HG03558 (cell line): Measurements from ENCODE around the gene KIFC3.
"Not testable (repeated sequence)": the region's sequence is repeated elsewhere in the genome, so short reads cannot be mapped to it uniquely, and the experiment has no call there.

Experiments used
- ATAC-seq: cut with Tn5 transposase; IDR thresholded peaks from one replicate; pipeline ENCODE4 v1.9.1; 2021; ENCODE audit warnings: moderate number of reproducible peaks; ENCODE audit not compliant: unreplicated experiment; ENCODE audit errors: extremely low read depth

The KIFC3 gene

DNA sequence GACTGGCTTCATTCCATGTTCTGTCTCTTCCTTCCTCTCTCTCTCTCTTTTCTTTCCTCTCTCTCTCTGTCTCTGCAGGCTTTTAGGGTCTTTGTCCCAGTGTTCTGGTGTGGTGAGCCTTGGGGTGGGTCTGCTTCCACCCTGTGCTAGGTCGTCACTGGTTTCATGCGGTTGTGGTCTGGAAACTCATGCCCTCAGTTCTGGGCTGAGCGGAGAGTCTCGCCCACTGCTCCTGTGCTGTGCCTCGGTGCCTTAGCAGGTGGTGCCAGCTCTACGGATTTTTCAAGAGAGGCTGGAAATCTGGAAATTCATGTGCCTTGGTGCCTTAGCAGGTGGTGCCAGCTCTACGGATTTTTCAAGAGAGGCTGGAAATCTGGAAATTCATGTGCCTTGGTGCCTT is 56.0 kb downstream of the KIFC3 start:
- ATAC-seq: not testable (repeated sequence)

GRCh38 chr16:57745768-57746167 is 56.5 kb downstream of the KIFC3 start:
- ATAC-seq: no peak

- ATAC-seq: no peak
Measured at GRCh38 chr16:57744642-57744903, 57.7 kb downstream of the KIFC3 start.

GRCh38 chr16:57743886-57744641 is 58.2 kb downstream of the KIFC3 start:
- no peak for ATAC-seq

DNA sequence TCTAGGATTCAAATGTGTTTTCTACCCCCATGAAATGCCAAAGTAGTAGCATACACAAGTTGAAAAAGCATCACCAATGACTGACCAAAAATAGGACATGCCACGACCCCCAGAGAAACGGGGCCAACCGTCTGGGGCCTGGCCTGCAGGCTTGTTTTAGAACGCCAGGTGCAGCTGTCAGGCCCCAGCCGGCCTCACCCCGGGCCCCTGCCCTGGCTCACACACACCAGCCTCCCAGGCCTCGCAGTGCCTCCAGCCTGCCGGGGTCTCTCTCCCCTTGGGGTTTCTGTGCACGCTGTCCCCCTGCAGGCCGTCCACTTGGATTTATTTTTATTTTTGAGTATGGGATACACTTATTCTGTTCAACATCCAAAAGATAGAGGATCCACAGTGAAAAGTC is 58.8 kb downstream of the KIFC3 start:
- no peak for ATAC-seq

GRCh38 chr16:57742543-57742942 is 59.7 kb downstream of the KIFC3 start:
- ATAC-seq: no peak

DNA sequence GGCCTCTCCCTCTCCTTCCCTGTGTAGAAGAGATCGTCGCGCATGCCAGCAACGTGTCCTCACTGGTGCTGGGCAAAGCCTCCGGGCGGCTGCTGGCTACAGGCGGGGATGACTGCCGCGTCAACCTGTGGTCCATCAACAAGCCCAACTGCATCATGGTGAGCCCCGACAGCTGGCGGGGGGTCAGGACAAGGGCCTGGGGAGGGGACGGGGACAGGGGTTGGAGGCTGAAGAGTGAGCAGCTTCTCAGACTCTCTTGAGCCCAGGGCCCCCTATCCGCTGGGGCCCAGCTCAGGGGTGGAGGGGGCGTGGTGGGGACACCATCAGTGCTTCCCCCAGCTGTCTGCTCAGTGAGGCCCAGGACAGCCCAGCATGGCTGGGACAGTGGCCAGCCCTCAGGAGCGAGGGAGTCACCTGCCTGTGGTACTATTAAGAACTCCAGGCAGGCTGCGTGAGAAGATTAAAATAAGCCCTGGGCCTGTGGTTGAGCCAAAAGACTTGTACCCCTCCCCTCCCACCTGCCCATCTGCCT is 60.6 kb downstream of the KIFC3 start:
- ATAC-seq: no peak

DNA sequence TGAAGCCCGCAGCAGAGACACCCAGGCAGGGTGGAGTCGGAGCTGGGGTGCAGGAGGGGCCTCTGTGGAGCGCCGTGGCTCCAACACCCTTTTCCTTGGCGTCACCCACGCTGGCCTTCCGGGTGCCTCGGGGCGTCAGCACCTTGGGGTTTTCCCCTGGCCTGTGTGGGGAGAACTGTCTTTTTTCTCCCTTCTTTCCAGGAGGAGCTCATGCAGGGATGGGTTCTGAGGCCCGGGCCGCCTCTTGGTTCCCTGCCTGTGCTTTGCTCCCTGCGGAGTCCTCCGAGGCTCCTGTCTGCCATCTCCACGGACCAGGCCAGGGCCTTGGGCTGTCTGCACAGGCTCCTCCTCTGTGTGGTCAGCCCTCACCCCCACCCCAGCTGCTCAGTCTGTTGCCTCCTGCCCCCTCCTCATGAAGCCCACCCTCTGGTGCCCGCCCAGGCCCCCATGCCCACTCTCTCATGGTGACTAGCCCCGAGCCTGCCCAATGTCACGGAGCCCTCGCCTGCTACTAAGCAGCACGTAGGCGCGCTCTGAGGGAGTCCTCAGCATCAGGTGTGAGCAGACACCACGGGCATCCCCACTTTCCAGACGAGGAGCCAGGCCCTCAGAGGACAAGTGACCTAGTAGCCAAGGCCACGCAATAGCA is 61.7 kb downstream of the KIFC3 start:
- ATAC-seq: no peak

DNA sequence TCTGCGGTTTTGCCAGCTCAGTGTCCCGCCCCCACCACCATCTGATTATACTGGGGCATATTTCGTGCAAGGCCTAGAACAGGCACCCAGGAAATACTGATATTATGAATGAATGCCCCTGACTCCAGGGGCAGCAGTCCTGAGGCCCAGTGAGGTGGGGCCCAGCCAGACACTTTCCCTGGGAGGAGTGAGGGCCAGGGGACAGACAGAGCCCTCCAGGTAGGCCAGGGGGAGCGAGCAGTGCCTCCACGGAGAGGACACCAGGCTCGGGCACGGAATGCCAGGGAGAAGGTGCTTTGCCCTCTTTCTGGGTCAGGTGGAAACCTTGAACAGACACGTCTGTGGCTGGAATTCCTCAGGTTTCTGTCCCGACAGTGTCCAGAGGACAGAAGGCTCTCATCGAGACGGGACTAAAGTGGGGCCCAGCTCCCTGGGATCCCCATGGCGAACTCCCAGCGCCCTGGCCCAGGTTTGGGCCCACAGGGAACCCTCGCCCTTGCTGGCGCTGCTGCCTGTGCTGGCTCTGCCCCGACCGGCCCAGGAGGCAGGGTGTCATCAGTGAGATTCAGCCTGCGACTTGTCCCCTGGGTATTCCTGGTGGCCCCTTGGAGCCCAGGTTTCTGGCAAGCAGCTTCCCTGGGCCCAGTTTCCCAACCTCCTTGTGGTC is 62.4 kb downstream of the KIFC3 start:
- ATAC-seq: no peak

DNA sequence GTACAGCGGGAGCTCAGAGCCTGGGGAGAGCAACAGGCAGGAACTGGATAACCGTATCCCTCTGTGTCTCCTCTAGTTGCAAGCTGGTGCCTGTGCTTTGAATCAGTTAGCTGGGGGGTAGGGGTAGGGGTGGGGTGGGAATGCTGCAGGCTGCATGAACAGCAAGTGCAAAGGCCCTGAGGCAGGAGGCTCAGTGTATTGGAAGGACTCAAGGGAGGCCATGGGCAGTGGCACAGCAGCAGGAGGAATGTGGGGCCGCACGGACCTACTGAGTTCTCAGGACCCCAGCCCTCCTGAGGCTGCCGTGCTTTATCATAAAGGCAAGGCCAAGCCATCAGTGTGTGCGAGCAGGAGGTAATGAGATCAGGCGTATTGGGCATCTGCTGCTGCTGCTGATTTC is 63.4 kb downstream of the KIFC3 start:
- ATAC-seq: no peak

- no peak for ATAC-seq
Measured at GRCh38 chr16:57736419-57737351, 65.6 kb downstream of the KIFC3 start.

GRCh38 chr16:57735755-57736418 is 66.4 kb downstream of the KIFC3 start, which contains the start of gene KATNB1:
Gene KATNB1 (plus strand): TSS chr16:57735770. CDS start chr16:57737244, 1,474 bp downstream.
- ATAC-seq: no peak

DNA sequence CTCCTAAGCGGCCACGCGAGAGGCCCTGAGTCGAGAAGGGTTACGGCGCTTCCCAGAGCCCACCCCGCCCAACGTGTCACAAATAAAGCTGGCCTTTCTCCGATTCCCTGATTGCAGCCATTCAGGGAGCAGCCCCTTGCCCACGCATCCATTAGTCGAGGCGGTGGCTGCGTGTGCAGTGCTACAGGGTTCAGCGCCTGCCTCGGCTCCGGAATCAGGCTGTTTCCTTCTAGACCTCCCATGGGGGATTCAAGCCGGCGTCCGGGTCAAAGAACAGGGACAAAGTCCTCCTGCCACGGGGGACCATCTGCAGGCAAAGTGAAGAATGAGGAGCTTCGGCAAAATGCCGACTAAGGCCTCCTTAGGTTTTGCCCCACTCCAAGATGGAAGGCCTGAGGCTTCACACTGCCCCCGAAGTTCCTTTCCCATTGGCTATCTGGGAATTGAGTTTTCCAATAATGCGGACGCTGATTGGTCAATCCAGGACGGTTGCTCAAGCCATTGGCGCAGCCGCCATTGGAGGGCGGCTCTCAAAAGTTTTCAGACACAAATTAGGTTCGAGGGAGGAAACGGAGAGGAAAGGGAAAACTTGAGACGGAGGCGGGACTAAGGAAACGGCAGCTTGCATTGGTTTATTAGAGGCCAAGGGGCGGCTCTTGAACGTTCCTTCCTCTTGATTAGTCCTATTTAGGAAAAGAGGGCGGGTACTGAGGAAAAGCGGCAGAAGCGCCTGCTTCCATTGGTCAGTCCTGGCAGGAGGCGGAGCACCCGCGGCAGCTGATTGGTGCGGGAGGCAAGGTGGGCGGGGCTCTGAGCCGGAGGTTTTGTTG is 67.2 kb downstream of the KIFC3 start:
- peak; percentile 81 for ATAC-seq

GRCh38 chr16:57734308-57734924 is 67.9 kb downstream of the KIFC3 start:
- ATAC-seq: no peak

DNA sequence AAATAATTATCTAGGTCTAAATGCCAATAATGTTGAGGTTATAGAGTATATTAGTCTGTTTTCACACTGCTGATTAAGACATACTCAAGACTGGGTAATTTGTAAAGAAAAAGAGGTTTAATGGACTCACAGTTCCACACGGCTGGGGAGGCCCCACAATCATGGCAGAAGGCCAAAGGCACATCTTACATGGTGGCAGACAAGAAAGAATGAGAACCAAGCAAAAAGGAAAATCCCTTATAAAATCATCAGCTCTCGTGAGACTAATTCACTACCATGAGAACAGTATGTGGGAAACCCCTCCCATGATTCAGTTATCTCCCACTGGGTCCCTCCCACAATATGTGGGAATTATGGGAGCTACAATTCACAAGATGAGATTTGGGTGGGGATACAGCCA is 69.6 kb downstream of the KIFC3 start:
- ATAC-seq: no peak

GRCh38 chr16:57732037-57732436 is 70.3 kb downstream of the KIFC3 start:
- no peak for ATAC-seq

DNA sequence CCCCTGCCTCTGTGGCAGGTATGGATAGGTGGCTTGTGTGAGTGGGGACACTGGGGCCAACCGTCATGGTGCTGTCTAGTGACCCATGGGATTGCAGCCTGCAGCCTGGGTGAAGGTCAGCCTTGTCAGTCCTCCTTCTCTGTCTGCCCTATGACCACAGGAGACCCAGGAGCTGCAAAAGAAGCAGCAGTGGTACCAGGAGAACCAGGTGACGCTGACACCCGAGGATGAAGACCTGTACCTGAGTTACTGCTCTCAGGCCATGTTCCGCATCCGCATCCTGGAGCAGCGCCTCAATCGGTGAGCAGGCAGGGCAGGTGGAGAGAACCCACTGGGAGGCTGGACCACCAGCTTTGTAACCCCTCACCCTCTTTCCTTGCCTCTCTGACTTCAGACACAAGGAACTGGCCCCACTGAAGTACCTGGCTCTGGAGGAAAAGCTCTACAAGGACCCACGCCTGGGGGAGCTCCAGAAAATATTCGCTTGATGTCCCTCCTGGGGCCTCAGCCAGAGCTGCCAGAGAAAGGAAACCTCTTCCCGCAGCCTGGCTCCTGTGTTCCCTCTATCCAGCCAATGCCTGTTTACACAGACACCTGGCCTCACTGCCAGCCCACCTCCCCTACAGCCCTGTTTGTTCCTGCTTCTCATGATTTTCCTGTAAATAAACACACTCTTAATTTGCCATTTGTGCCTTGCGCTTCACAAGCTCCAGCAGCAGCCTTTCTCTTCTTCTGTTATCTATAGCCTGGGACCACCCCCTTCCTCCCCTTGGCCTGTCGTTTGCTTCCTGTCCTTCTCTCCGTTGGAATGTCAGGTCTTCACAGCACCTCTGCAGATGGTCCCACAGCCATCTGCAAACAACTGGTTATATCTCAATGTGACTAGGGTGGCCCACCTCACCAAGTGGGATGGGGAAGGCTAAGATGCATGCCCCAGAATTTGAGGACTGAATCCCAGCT is 71.2 kb downstream of the KIFC3 start:
- ATAC-seq: no peak
